Eye (tissue), 1 donor: ENCODE measurements around the gene CFAP210.
"Not testable (repeated sequence)": the region's sequence is repeated elsewhere in the genome, so short reads cannot be mapped to it uniquely, and the experiment has no call there.

Experiments
- DNase-seq: peaks from one replicate; pipeline ENCODE4 v3.0.0-alpha.2; 2015

Gene CFAP210

DNA sequence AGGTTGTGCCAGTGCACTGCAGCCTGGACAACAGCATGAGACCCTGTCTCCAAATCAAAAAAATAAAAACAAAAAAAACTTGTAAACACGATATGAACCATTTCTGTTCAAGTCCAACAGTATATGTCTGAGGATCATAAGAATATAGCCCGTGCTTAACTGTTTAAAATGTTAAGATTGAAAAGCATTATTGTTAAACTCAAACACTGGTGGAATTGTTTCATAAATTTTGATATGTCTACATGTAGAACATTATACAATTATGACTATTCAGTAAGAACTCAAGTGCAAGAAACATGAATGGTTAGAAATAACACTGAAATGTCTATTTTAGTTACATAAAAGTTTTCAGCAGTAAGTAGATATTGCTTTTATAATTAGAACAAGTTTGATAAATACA lies 80.3 kb downstream of the CFAP210 start:
- no peak for DNase-seq

- DNase-seq: no peak
Observed at GRCh38 chr2:169609264-169609663, 84.9 kb downstream of the CFAP210 start.

DNA sequence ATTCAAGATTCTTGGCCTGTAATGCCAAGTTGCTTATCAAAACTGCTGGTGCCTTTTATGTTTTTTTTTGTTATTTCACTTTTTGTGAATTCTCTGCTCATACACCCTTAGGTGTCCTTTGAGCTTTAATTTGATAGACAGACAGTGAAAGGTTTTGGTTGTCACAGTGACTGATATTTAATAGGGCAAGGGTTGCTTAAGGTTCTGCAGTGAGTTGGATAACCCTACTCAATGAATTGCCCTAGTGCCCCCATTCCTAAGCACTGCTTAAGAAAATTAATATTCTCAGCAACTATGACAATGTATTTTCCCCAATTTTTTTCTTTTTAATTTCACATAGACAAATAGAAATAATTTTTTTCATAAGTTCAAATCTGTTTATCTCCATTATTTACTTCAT lies 94.6 kb downstream of the CFAP210 start:
- no peak for DNase-seq

DNA sequence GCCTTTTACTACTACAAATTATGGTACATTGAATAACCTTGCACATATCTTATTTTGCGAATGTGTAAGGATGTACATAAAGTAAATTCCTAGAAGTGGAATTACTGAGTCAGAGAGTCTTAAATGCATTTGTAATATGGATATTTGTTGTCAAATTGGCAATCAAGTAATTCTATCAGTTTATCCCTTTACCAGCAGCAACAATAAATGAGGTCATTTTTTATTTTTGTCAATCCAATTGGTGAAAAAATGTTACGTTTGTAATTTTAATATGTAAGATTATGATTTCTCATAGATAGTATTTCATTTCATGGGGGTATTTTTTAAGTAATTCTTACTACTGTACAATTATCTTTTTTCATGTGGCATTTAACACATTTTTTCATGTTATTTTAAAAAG lies 95.2 kb downstream of the CFAP210 start:
- DNase-seq: no peak

DNA sequence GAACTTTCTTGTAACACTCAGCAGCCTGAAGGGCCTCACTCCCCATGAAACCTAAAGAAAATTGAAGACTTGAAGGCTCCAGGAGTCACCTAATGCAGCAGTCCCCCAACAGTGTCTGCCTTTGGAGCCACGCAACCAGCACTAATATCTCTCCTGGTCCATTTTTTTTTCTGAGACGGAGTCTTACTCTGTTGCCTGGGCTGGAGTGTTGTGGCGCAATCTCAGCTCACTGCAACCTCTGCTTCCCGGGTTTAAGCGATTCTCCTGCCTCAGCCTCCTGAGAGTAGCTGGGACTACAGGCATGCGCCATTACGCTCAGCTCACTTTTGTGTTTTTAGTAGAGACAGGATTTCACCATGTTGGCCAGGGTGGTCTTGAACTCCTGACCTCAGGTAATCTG lies 97.7 kb downstream of the CFAP210 start:
- not testable (repeated sequence) for DNase-seq
